ENCODE measurements around the gene SCRG1.

SCRG1 gene

DNA sequence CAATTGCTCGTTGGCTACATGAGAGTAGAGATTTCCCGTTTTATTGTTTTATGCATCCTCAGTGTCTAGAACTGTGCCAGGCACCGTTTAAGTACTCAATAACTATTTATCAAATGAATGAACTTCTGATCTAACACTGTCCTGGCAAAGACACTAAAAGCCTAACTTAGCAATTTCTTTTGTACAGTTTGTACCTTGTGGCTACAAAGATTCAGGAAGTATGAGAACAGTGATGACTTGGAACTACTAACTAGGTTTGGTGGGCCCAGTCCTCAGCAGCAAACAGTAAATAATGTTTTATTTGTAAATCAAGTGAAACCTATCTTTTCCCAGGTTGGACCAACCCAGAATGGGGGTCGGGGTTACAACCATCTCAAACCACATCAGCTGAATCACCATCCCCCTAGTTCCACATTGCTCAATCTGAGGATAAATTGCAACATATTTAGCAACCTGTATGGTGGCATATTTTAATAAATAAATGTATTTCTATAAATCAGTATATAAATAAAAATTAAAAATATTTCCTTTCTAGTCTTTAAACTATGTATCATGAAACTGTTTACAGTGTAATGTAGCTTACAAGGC, 12.3 kb upstream of the SCRG1 start:
- DNase-seq (ENCODE audit: low spot score), result no peak

DNA sequence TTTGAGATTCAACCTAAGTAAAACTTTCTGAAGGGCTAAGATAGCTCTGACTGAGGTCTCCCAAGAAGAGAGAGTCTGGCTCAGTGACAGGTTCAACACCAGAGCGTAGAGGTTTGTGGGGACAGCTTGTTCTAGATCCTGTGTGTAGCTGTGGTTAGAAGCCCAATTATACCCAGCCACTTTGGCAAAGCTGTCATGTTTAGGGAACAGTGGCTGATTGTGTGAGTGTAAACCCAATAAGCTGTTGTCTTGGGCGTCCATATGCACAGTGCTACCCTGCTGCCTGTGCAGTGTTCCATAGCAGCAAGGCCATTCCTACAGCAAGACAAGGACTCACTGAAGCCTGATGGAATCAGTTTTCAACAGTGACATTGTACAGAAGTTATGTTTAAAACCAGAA, 11.2 kb upstream of the SCRG1 start:
- DNase-seq (ENCODE audit: low spot score), result no peak

DNA sequence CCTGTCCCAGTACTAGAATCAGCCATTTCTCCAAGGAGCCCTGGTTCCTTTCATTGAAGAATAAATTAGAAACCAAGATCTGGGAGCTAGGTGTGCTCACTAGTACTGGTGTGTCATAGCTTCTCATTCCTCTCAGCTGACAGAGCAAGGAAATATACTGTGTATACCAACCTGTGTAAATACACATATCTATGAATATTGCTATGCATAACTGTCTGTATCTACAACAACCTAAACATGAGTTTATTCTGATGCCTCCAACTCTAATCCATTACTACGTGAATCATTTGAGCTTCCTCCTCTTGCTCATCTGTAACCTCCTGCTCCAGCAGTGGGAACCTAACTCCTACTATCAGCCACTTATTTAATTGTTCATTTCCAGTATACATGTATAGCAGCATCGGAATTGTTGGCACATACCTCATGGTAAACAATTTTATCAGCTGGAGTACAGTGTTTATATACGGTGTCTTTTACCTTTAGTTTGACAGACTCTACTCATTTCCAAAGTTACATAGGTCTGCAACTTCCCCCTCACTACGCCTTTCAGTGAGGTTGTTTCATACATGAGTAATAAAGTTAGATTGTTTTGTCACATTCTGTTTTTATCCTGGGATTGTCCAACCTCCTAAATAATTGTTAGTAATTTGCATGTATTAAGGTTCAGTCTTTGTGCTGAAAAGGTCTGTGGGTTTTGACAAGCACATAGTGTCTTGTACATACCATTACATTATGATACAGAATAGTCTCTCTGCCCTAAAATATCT, 7.1 kb upstream of the SCRG1 start:
- DNase-seq (ENCODE audit: low spot score), result no peak

DNA sequence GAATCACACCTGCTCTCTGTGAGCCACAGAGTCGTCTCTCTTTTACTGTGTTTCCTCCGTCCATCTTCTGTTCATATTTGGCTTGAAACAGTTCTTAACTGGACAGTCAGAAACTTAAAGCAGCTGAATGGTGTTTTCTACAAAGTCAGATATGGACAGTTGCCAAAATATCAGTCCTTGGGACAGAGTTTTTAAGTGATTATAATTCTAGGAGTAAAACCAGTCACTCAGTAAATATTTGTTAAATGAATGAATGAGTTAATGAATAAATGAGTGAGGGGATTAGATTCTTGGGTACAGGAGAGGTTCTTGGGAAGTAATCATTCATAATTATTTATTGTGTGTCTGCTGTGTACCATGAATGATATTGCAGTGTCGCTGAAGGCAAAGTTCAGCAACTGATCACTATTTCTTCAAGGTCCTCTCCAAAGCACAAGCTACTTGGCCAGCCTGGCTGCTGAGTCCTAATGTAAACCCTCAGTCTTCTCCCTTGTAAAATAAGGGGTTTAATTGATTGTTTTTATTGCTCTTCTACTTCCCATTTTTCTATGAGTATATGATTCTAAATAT, 5.5 kb upstream of the SCRG1 start:
- no peak for DNase-seq (ENCODE audit: low spot score)

DNA sequence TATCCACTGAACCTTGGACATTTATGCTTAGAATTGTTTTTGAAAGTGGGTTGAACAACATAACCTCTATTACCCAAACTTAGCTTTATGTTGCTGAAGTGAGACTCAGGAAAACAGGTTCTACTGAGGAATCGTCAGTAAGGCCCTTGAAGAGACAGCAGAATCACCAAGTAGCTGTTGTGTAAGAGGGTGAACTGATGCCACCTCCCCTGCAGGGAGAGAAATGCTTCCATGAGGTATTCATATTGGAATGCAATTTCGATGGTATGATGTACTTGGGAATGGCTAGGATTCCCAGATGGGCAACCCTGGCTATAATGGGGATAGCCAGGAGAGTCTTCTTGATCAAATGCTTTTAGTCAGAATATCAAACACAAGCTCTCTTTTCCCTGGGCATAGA, 4.1 kb upstream of the SCRG1 start:
- DNase-seq (ENCODE audit: low spot score), result no peak

DNA sequence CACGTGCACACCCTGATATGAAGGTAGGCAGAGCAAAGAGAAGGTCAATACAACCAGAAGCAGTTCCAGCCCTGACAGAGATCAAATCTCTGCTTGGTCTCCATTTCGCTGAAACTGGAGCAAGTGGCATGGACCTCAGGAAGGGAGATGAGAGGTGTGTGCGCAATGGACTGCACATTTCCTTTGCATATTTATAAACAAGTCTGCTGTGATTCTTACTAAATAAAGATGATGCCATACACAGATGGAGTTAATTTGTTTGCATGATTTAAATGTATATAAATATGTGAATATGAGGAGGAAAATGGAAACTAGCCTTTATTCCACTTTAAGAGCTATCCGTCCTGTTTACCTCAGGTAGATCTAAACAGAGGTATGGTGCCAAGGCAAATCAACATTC, 2.1 kb upstream of the SCRG1 start:
- no peak for DNase-seq (ENCODE audit: low spot score)

DNA sequence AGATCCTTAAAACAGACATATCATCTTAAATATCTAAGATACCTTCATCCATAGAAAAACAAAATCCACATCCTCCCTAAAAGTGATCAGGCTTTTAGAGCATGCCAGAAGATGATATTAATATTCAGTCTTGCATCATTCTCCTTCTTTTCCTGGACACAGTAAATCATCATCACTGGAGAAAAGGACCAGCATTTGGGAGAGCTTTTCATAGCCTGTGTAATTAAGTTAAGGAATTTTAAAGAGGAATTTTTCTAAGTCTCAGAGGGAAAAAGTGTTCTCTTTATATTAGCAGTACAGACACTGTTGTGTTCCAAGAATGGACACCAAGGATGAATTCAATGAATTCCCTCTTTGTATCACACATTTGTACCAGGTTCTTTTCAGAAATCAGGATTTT, 696 bp downstream of the SCRG1 start:
- DNase-seq (ENCODE audit: low spot score), result no peak

DNA sequence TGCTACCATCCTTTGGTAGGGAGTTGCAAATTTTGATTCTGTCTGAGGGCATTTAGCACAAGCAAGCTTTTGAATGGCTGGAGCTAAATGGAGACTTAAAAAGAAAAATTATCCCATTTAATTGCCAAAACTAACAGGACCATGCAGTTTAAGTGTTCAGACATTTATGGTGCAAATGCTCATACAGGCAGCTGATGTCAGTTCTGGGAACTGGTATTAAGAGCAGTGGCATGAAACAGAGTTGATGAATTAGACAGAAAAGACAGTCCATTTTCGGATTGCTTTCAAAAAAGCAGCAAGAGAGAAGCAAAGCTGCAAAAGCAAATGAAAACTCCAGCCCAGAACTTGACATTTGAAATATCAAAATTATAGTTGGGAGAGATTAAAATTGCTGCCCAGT, 1.3 kb downstream of the SCRG1 start:
- DNase-seq (ENCODE audit: low spot score), result no peak

DNA sequence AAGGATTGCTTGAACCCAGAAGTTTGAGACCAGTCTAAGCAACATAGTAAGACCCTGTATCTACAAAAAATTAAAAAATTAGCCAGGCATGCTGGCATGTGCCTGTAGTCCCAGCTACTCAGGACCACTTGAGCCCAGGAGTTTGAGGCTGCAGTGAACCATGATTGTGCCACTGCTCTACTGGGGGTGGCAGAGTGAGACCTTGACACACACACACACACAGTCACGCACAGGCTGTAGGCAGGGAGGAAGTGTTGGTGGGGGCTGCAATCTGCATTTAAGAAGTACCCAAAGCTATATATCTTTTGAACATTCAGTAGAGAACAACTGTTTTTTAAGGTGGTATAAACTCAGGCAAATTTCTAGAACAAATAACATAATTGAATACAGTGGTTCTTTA, 7.2 kb downstream of the SCRG1 start:
- no peak for DNase-seq (ENCODE audit: low spot score)

DNA sequence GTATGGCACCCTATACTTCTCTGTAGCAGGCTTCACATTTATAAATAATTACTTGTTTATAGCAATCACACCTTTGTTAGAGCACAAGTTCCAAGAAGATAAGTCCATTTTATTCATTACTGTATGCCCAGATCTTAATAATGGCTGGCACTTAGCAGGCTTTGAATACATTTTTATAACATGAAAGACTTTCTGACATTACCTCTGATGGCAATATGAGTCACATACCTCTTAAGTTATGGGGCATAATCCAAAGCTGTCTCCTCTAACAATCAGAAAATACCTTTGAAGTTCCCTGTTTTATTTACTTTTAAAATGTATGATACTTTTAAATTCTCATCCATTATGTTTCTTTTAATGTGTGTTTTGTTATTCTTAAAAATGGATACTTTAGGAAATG, 12.2 kb downstream of the SCRG1 start:
- no peak for DNase-seq (ENCODE audit: low spot score)

DNA sequence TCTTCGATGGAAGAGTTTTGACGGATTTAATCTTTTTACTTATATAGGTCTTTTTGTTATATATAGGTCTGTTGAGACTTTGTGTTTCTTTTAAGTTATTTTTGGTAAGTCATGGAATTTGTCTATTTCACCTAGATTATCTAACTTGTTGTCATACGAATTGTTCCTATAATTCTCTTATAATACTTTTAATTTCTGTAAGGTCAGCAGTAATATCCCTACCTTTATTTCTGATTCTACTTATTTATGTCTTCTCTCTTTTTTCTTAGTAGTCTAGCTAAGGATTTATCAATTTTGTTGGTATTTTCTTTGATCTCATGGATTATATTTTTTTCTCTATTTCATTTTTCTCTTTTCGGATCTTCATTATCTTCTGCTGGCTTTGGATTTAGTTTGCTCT, 16.6 kb downstream of the SCRG1 start:
- DNase-seq (ENCODE audit: low spot score), result no peak

DNA sequence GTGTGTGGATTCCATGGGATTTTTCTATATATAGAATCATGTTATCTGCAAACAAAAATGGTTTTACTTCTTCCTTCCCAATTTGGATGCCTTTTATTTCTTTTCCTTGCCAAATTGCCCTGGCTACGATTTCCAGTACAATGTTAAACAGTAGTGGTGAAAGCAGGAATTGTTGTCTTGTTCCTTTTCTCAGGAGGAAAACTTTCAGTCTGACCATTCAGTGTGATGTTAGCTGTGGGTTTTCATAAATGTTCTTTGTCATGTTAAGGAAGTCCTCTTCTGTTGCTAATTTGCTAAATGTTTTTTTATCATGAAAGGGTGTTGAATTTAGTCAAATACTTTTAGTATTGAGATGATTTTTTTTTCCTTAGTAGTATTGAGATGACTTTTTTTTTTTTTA, 17.3 kb downstream of the SCRG1 start:
- DNase-seq (ENCODE audit: low spot score), result no peak

DNA sequence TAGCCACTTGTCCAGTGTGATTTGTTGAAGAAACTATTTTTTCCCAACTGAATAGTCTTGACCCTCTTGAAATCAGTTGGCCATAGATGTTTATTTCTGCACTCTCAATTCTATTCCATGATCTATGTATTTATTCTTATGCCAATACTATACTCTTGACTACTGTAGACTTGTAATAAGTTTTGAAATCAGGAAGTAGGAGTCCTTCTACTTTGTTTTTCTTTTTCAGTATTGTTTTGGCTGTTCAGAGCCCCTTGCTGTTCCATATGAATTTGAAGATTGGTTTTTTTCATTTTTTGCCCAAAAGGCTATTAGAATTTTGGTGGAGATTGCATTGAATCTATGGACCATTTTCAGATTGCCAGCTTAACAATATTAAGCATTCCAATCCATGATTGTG, 17.9 kb downstream of the SCRG1 start:
- no peak for DNase-seq (ENCODE audit: low spot score)

DNA sequence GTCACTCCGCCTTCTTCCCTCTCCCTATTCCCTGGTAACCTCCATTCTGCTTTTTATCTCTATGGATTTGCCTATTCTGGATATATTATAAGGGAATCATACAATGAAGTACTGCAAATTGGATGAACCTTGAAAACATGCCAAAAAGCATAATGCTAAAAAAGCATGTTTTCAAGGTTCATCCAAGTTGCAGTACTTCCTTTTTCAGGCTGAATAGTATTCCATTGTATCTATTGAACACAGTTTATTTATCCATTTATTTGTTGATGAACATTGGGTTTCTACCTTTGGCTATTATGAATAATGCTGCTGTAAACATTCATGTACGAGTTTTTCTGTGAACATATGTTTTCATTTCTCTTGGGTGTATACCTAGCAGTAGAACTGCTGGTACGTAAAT, 19.0 kb downstream of the SCRG1 start:
- no peak for DNase-seq (ENCODE audit: low spot score)

DNA sequence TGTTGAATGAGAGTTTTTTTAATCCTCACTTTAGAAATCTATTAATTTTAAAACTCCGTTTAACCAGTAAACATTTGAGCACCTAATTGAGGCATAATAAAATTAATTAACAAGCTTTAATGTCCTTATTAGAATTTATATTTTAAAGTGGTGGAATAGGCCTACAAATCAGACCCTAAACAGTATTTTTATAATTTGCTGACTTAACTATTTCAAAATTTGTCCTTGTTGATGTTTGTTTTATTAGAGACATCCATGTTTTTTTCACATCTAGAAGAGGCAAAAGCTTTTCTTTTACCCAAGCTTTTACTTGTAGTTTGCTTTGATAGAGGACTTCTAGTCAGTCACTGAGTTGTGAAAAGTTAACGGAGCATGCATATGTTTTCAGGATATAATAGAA, 24.3 kb downstream of the SCRG1 start:
- DNase-seq (ENCODE audit: low spot score), result no peak

DNA sequence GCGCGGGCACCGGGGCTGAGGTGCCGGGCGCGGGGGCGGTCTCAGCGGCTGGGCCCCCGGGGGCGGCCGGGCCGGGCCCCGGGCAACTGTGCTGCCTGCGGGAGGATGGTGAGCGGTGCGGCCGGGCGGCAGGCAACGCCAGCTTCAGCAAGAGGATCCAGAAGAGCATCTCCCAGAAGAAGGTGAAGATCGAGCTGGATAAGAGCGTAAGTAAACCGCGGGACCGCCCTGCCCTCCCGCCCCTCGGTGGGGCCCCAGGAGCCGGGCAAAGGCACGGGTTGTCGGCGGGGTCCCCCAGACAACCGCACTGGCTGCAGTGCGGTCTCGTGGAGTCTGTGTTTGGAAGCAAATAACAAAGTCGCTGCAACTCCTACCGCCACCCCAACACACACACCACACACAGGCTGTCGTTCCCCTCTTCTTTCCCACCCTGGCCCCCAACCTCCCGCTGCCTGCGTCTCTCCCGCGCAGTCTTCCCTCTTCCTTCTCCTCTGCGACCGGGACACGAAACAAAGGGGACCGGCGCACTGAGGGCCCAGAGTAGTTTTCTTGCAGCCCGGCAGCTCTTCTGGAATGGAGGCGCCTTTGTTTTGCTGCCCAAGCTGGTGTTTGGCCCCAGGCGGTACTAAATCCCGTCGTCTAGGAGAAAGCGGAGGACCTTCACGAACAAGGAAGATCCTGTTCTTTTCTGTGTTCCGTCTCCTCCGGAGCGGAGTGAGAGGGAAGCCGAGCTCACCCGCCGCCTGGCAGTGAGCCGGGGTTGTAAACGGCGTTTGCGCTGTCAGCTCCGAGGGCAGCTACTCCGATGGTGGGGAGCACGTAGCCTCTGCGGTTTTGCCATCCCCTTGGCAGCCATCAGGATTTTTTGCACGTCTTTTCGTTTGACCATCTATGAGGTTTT, 27.4 kb downstream of the SCRG1 start:
- peak; percentile 53 for DNase-seq (ENCODE audit: low spot score)

DNA sequence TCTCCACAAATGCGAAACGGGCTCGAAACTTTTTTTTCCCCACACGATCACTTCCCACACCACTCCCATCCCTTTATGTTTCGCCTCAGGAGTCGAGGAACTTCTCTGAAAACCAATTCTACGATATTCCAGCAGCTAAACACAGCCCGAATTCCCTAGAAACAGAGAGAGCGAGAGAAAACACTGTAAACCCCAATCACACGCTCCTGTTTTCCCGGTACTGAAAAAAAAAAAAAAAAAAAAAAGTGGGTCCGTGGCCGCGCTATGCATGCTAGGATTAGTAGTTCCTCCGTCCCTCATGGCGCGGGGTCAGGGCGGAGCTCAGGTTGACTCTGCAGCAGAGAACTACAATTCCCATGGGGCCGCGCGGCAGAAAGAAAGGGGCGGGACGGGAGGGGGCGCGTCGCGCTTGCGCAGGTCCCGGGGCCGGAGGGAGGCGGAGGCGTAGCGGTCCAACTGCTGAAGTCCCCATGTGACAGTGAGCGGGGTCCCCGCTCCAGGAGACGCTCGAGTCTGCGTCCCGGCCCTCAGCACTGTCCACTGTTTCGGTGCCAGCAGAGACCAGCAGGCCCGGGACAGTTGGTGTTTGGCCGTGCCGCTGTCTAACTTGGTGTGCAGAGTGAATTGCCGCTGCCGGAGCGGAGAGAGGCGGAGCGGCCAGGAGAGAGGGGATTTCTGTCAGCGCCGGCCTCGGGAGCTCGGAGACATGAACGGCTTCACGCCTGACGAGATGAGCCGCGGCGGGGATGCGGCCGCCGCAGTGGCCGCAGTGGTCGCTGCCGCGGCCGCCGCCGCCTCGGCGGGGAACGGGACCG, 28.2 kb downstream of the SCRG1 start, which contains the start of gene SAP30:
TSS of gene SAP30 (plus strand) at position 478 of the 815 bp plus-strand sequence. CDS start at position 707, 229 bp downstream.
- peak; percentile 93 for DNase-seq (ENCODE audit: low spot score)

DNA sequence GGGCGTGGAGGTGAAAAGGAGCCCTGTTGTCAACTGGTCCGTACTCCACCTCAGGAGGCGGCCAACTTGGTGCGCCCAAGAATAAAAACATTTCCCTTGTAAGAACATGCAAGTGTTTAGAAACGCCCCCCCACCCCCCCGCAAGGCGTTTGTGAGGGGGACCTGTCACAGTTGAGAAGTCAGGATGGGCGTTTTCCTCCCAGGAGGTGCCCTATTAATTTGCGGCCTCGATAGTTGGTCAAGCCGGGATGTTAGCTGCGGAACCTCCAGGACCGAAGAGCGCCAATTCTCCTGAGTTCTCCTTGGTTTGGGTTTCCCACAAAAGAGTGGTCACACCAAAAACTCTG, 28.8 kb downstream of the SCRG1 start:
- DNase-seq (ENCODE audit: low spot score), result no peak

DNA sequence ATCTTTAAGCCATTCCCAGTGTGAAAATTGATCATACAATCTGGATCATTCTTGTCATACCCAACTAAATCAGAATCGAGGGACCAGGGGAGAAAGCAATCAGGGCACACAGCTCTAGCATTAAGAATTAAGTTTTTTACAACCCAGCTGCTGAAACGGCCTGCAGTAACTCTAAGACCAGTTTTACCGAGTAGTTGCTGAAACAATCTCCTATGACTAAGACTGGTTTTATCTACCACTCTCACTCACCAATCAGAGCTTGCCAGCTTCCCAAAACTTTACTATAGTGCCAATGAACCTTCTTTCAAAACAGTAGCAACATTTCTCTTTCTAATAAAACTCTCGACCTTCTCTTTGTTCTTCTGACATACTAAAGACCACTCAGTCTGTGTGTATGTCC, 31.0 kb downstream of the SCRG1 start:
- DNase-seq (ENCODE audit: low spot score), result no peak

DNA sequence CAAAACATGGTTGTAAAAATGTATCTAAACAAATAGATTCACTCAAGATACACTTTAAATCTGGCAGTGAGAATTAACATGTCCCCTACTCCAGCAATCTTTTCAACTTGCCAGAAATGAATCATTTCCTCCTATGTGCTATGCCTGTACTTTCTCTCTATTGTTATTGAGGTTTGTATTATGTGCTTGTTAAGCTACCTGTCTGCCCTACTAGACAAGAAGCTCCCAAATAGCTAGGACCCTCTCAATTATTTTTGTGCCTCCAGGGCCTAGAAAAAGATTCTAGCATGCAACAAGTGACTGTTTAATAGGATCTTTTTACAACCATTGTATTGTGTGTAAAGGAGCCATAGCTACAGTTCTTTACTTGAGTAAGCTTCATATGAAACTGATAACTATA, 31.6 kb downstream of the SCRG1 start:
- DNase-seq (ENCODE audit: low spot score), result no peak

DNA sequence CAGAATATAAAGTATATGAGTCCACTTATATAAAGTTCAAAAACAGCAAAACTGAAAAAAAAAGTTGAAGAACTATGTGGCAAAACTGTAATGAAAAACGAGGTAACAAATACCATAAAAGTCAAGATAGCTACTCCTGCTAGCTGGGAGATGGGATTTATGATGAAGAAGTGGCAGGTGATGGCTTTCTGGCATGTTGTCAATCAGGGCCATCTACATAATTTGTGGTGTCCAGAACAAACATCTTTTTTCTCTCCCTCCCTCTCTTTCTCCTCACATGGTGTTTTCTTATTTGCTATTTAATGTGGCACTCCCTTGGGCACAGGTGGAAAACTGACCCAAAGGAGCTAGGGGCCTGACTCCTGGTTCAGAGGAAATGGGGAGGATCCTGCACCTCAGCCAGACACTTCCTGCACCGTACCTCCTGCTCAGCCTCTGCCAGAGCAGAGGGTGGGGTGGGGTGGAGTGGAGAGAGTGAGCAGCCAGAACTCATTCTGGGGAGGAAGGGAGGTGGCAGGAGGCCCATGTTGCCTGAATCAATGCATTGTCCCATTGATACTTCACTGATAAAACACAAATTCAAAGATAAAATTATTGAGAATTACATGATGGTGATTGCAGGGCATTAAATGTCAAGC, 33.4 kb downstream of the SCRG1 start:
- no peak for DNase-seq (ENCODE audit: low spot score)

All from HuH-7 (cell line).